RWPE1 (cell line): ENCODE results near the gene COL27A1.

Experiments used
- CTCF ChIA-PET: fragments of 350-600 bp; sonication (Branson Sonifier 250); formaldehyde crosslinking; extraction: SDS; loops from one replicate; lab custom pipeline; 2021; lab: Yijun Ruan, JAX
- POLR2A ChIA-PET: fragments of 400-600 bp; formaldehyde crosslinking; extraction: SDS; loops from one replicate; lab custom pipeline; 2020; ENCODE audit warnings: antibody characterized with exemption; ENCODE audit not compliant: low non-redundant PET; lab: Yijun Ruan, JAX
- DNase-seq: peaks from one replicate; pipeline ENCODE4 v3.0.0; 2012; ENCODE audit warnings: low spot score
- H3K27ac ChIP-seq: fragments of 450-650 bp; 2 replicates; pipeline ENCODE4 v1.5.1; 2017
- CTCF ChIP-seq: fragments of 450-650 bp; conservative IDR thresholded peaks from 2 replicates; pipeline ENCODE4 v1.5.1; 2017; ENCODE audit warnings: low read depth, mild to moderate bottlenecking

The COL27A1 gene

GRCh38 chr9:114281473-114282103, 126.3 kb downstream of the COL27A1 start:
- POLR2A ChIA-PET: no interaction called here
- CTCF ChIA-PET: interaction anchor here (0.6 kb wide), 1 partner anchor 127 kb away, joined by 3 read pairs; no protein-coding TSS in a partner anchor
- no peak for DNase-seq
- H3K27ac ChIP-seq: peak overlapping the region; percentile 68
- no peak for TF ChIP-seq CTCF

- CTCF ChIA-PET: interaction anchor here (0.6 to 1.0 kb wide), 3 partner anchors 127 to 423 kb away, joined by 3 to 6 read pairs (median 3); no protein-coding TSS in a partner anchor
- no peak for TF ChIP-seq CTCF
- DNase-seq: no peak
These were observed 126.8 kb downstream of the COL27A1 start for GRCh38 chr9:114282104-114282485.

GRCh38 chr9:114282507-114282906, 127.2 kb downstream of the COL27A1 start:
- DNase-seq: no peak
- TF ChIP-seq CTCF: no peak
- POLR2A ChIA-PET: no interaction called here
- CTCF ChIA-PET: interaction anchor here (0.6 to 1.0 kb wide), 4 partner anchors 15 to 423 kb away, joined by 3 to 6 read pairs (median 3); no protein-coding TSS in a partner anchor
- H3K27ac ChIP-seq: peak overlapping the region; percentile 68

More at GRCh38 chr9:114282104-114282485, 126.8 kb downstream of the COL27A1 start:
- POLR2A ChIA-PET: no interaction called here
- peak overlapping the region; percentile 68 for H3K27ac ChIP-seq

GRCh38 chr9:114282926-114283325, 127.6 kb downstream of the COL27A1 start:
- ChIA-PET CTCF (interaction anchor here (0.6 to 1.0 kb wide), 2 partner anchors 16 to 175 kb away, joined by 3 to 6 read pairs; no protein-coding TSS in a partner anchor), POLR2A (no interaction called here)
- TF ChIP-seq CTCF: no peak

GRCh38 chr9:114283551-114284111, 128.3 kb downstream of the COL27A1 start:
- ChIA-PET CTCF (interaction anchor here (1.1 kb wide), 1 partner anchor 128 kb away, joined by 4 read pairs; the partner anchor contains the start of gene COL27A1), POLR2A (no interaction called here)
- TF ChIP-seq CTCF: no peak

More at GRCh38 chr9:114282926-114283325, 127.6 kb downstream of the COL27A1 start:
- peak overlapping the region; percentile 68 for H3K27ac ChIP-seq
- peak; percentile 38 for DNase-seq

GRCh38 chr9:114284316-114285060, 129.2 kb downstream of the COL27A1 start:
- CTCF ChIA-PET: interaction anchor here (1.1 kb wide), 1 partner anchor 129 kb away, joined by 4 read pairs; the partner anchor contains the start of gene COL27A1

More at GRCh38 chr9:114283551-114284111, 128.3 kb downstream of the COL27A1 start:
- no peak for DNase-seq
- H3K27ac ChIP-seq: peak overlapping the region; percentile 68

More at GRCh38 chr9:114284316-114285060, 129.2 kb downstream of the COL27A1 start:
- POLR2A ChIA-PET: no interaction called here
- peak overlapping the region; percentile 68 for H3K27ac ChIP-seq
- no peak for DNase-seq
- no peak for TF ChIP-seq CTCF
